K562 (cell line): ENCODE measurements around the gene HEPACAM. TPM values are rescaled to one million over a fixed set of nuclear protein-coding genes. Genes with fewer than 3 reads are reported as not detected.

Experiments used
- CBFA2T3 ChIP-seq: fragments of 450-650 bp; IDR thresholded peaks from 2 replicates; pipeline ENCODE4 v1.6.1; 2017
- CBX1 ChIP-seq: sonication (generic); IDR thresholded peaks from 2 replicates; pipeline ENCODE4 v1.6.1; 2016; ENCODE audit warnings: antibody characterized with exemption, low read depth, mild to moderate bottlenecking
- DPF2 ChIP-seq: fragments of 450-650 bp; IDR thresholded peaks from 2 replicates; pipeline ENCODE4 v1.6.1; 2016
- ETS2 ChIP-seq: IDR thresholded peaks from 2 replicates; pipeline ENCODE4 v1.6.1; 2016; ENCODE audit warnings: borderline replicate concordance, missing genetic modification characterization, mild to moderate bottlenecking, moderate library complexity, missing compliant biosample characterization; ENCODE audit not compliant: poor library complexity, severe bottlenecking
- GTF2A2 ChIP-seq: IDR thresholded peaks from 2 replicates; pipeline ENCODE4 v1.6.1; 2016; ENCODE audit warnings: mild to moderate bottlenecking, missing genetic modification characterization, missing compliant biosample characterization
- KLF16 ChIP-seq: IDR thresholded peaks from 2 replicates; pipeline ENCODE4 v1.6.1; 2016; ENCODE audit warnings: antibody characterized with exemption
- MNT ChIP-seq, 2 experiments: fragments of 450-650 bp; conservative IDR thresholded peaks; 2 replicates each; pipeline ENCODE4 v1.6.1; 2017; ENCODE audit warnings: mild to moderate bottlenecking in 2 of 2, moderate library complexity in 2 of 2
- NEUROD1 ChIP-seq: fragments of 150-350 bp; IDR thresholded peaks from 2 replicates; pipeline ENCODE4 v1.6.1; 2014; ENCODE audit warnings: borderline replicate concordance, low read length, low read depth; ENCODE audit not compliant: partially characterized antibody
- NFRKB ChIP-seq: fragments of 450-650 bp; IDR thresholded peaks from 2 replicates; pipeline ENCODE4 v1.6.1; 2016; ENCODE audit warnings: low read depth
- NFXL1 ChIP-seq: fragments of 450-650 bp; formaldehyde crosslinking; IDR thresholded peaks from 2 replicates; pipeline ENCODE4 v1.4.0; 2021; ENCODE audit warnings: mild to moderate bottlenecking
- POLR2A ChIP-seq: fragments of 450-650 bp; conservative IDR thresholded peaks from 2 replicates; pipeline ENCODE4 v1.6.1; 2016
- RB1 ChIP-seq: fragments of 450-650 bp; IDR thresholded peaks from 2 replicates; pipeline ENCODE4 v1.6.1; 2017; ENCODE audit warnings: low read depth, mild to moderate bottlenecking
- RERE ChIP-seq: sonication (generic); formaldehyde crosslinking; IDR thresholded peaks from 2 replicates; pipeline ENCODE4 v1.8.0; 2023; ENCODE audit warnings: missing genetic modification reagents, mild to moderate bottlenecking, borderline replicate concordance
- TAF1 ChIP-seq: IDR thresholded peaks from 2 replicates; pipeline ENCODE4 v1.6.1; 2011; ENCODE audit warnings: mild to moderate bottlenecking, low read length, moderate library complexity; ENCODE audit not compliant: insufficient read depth, control insufficient read depth, severe bottlenecking; ENCODE audit errors: extremely low read depth
- TAF15 ChIP-seq: fragments of 200-400 bp; formaldehyde crosslinking; IDR thresholded peaks from 2 replicates; pipeline ENCODE4 v1.6.1; 2017; ENCODE audit warnings: mild to moderate bottlenecking, low read depth, low read length, moderate library complexity
- ZNF224 ChIP-seq: sonication (generic); formaldehyde crosslinking; IDR thresholded peaks from 2 replicates; pipeline ENCODE4 v1.8.0; 2022; ENCODE audit warnings: mild to moderate bottlenecking, missing genetic modification reagents
- ZNF316 ChIP-seq: fragments of 450-650 bp; IDR thresholded peaks from 2 replicates; pipeline ENCODE4 v1.6.1; 2016
- polyA plus RNA-seq, 8 experiments: library from polyadenylated mRNA; depleted of rRNA in 4 of 8; stranded (reverse) in 5 of 8; unstranded in 3 of 8; fragments of >200 nt; fragmentation: Nextera tagmentation in 2 of 8; fragmentation: Illumina TruSeq in 1 of 8; extraction: Ambion mirVana in 2 of 8; extraction: Trizol in 1 of 8; gene quantifications; 2 replicates each; pipeline versions ENCODE4 v1.2.1 to v1.2.3, GENCODE V29; 2011 to 2014; ENCODE audit warnings: inconsistent platforms in 1 of 8, missing spikeins in 1 of 8
- total RNA-seq, 7 experiments: library from RNA; depleted of rRNA in 6 of 7; stranded (reverse); fragments of >200 nt in 6 of 7; fragmentation: Illumina TruSeq in 2 of 7; extraction: Trizol in 2 of 7; gene quantifications; 2 replicates each; pipeline versions ENCODE4 v1.2.1 to v1.2.3, GENCODE V29; 2011 to 2021; ENCODE audit warnings: low replicate concordance in 1 of 7
- TF ChIP-seq, protein P1 (sequence below): fragments of 450-650 bp; IDR thresholded peaks from 2 replicates; pipeline ENCODE4 v1.7.0; 2016; ENCODE audit warnings: borderline replicate concordance
- TF ChIP-seq, protein P2 (sequence below): fragments of 450-650 bp; formaldehyde crosslinking; IDR thresholded peaks from 2 replicates; pipeline ENCODE4 v1.4.0; 2020; ENCODE audit warnings: mild to moderate bottlenecking, moderate library complexity

HEPACAM gene
- total and polyA plus RNA-seq, 9 of the 15 experiments (the other 6 are each of a cell fraction or from before 2014, with no cell fraction given): not detected

GRCh38 chr11:124953753-124954589 lies 18.1 kb upstream of the HEPACAM start, which contains the start of gene CCDC15 (continued):
- TF ChIP-seq ETS2 (tag): no peak
- no peak for TF ChIP-seq TAF15
- TF ChIP-seq ZNF316: no peak
- peak; percentile 64; the same call in 1 of the 2 replicates for TF ChIP-seq RB1
- TF ChIP-seq TAF1: peak; percentile 84
- no peak for TF ChIP-seq GTF2A2 (tag)
- no peak for TF ChIP-seq DPF2
- no peak for TF ChIP-seq KLF16
- peak; percentile 77 to 87 for TF ChIP-seq MNT (conservative IDR thresholded peaks at IDR 0.05)
- no peak for TF ChIP-seq ZNF224 (CRISPR knock-in tag)
- peak; percentile 44 for TF ChIP-seq NEUROD1
- TF ChIP-seq POLR2A: peak; percentile 97
- no peak for TF ChIP-seq RERE (CRISPR knock-in tag)
- peak; percentile 64; the same call in 1 of the 2 replicates for TF ChIP-seq NFRKB
- TF ChIP-seq, protein P1, sequence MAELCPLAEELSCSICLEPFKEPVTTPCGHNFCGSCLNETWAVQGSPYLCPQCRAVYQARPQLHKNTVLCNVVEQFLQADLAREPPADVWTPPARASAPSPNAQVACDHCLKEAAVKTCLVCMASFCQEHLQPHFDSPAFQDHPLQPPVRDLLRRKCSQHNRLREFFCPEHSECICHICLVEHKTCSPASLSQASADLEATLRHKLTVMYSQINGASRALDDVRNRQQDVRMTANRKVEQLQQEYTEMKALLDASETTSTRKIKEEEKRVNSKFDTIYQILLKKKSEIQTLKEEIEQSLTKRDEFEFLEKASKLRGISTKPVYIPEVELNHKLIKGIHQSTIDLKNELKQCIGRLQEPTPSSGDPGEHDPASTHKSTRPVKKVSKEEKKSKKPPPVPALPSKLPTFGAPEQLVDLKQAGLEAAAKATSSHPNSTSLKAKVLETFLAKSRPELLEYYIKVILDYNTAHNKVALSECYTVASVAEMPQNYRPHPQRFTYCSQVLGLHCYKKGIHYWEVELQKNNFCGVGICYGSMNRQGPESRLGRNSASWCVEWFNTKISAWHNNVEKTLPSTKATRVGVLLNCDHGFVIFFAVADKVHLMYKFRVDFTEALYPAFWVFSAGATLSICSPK: no peak
- TF ChIP-seq, protein P2, sequence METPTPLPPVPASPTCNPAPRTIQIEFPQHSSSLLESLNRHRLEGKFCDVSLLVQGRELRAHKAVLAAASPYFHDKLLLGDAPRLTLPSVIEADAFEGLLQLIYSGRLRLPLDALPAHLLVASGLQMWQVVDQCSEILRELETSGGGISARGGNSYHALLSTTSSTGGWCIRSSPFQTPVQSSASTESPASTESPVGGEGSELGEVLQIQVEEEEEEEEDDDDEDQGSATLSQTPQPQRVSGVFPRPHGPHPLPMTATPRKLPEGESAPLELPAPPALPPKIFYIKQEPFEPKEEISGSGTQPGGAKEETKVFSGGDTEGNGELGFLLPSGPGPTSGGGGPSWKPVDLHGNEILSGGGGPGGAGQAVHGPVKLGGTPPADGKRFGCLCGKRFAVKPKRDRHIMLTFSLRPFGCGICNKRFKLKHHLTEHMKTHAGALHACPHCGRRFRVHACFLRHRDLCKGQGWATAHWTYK: no peak
- peak; percentile 78; the same call in 1 of the 2 replicates for TF ChIP-seq CBX1
- no peak for TF ChIP-seq NFXL1 (CRISPR knock-in tag)
- no peak for TF ChIP-seq CBFA2T3
